Trophoblast cell (in vitro differentiated cells and primary cell): ENCODE measurements around the gene THOC6.
"Not testable (repeated sequence)": the region's sequence is repeated elsewhere in the genome, so short reads cannot be mapped to it uniquely, and the experiment has no call there.

ENCODE experiments used
- DNase-seq, 2 donors: peaks; one replicate each; pipeline ENCODE4 v3.0.0-alpha.2; 2016
- H2AFZ ChIP-seq: 2 replicates; pipeline ENCODE4 v1.6.1; 2013; ENCODE audit warnings: low read length, moderate library complexity, mild to moderate bottlenecking; ENCODE audit not compliant: insufficient read depth, poor library complexity
- H2AK5ac ChIP-seq: 2 replicates; pipeline ENCODE4 v1.6.1; 2013; ENCODE audit warnings: mild to moderate bottlenecking, low read length
- H2BK120ac ChIP-seq: 2 replicates; pipeline ENCODE4 v1.6.1; 2013; ENCODE audit warnings: low read length, mild to moderate bottlenecking, moderate library complexity; ENCODE audit not compliant: insufficient read depth, poor library complexity
- H2BK12ac ChIP-seq: 2 replicates; pipeline ENCODE4 v1.6.1; 2013; ENCODE audit warnings: mild to moderate bottlenecking, low read length, moderate library complexity
- H2BK5ac ChIP-seq: 2 replicates; pipeline ENCODE4 v1.6.1; 2013; ENCODE audit warnings: low read length, low read depth, moderate library complexity, mild to moderate bottlenecking; ENCODE audit not compliant: poor library complexity
- H3K14ac ChIP-seq: 2 replicates; pipeline ENCODE4 v1.6.1; 2013; ENCODE audit warnings: mild to moderate bottlenecking, low read length
- H3K18ac ChIP-seq: 2 replicates; pipeline ENCODE4 v1.6.1; 2013; ENCODE audit warnings: mild to moderate bottlenecking, low read length
- H3K23ac ChIP-seq: 2 replicates; pipeline ENCODE4 v1.6.1; 2013; ENCODE audit warnings: low read length
- H3K27ac ChIP-seq: 2 replicates; pipeline ENCODE4 v1.5.1; 2013; ENCODE audit warnings: low read depth, mild to moderate bottlenecking, inconsistent platforms, low read length, moderate library complexity
- H3K27me3 ChIP-seq: 2 replicates; pipeline ENCODE4 v1.6.1; 2013; ENCODE audit warnings: inconsistent platforms, mild to moderate bottlenecking, low read length, moderate library complexity; ENCODE audit not compliant: insufficient read depth
- H3K36me3 ChIP-seq, 2 experiments: 1 replicate in 1 of 2; 2 replicates in 1 of 2; pipeline ENCODE4 v1.6.1; 2013; ENCODE audit warnings: low read length in 2 of 2, mild to moderate bottlenecking in 2 of 2, moderate library complexity in 1 of 2; ENCODE audit not compliant: insufficient read depth in 2 of 2, control insufficient read depth in 1 of 2
- H3K4ac ChIP-seq: 2 replicates; pipeline ENCODE4 v1.6.1; 2013; ENCODE audit warnings: low read depth, mild to moderate bottlenecking, low read length, moderate library complexity
- H3K4me1 ChIP-seq, 2 experiments: 1 replicate in 1 of 2; 2 replicates in 1 of 2; pipeline ENCODE4 v1.6.1; 2013; ENCODE audit warnings: low read length in 2 of 2, mild to moderate bottlenecking in 2 of 2, moderate library complexity in 1 of 2; ENCODE audit not compliant: insufficient read depth in 2 of 2, control insufficient read depth in 1 of 2
- H3K4me2 ChIP-seq: 2 replicates; pipeline ENCODE4 v1.6.1; 2013; ENCODE audit warnings: inconsistent platforms, mild to moderate bottlenecking, low read length, moderate library complexity
- H3K4me3 ChIP-seq: 2 replicates; pipeline ENCODE4 v1.5.1; 2013; ENCODE audit warnings: mild to moderate bottlenecking, low read depth, low read length, inconsistent platforms
- H3K79me1 ChIP-seq: one replicate; pipeline ENCODE4 v1.6.1; 2013; ENCODE audit warnings: low read length
- H3K79me2 ChIP-seq: 2 replicates; pipeline ENCODE4 v1.6.1; 2013; ENCODE audit warnings: low read length, mild to moderate bottlenecking; ENCODE audit not compliant: control insufficient read depth, insufficient read depth, poor library complexity
- H3K9ac ChIP-seq: 2 replicates; pipeline ENCODE4 v1.6.1; 2013; ENCODE audit warnings: mild to moderate bottlenecking, low read length
- H3K9me3 ChIP-seq: 2 replicates; pipeline ENCODE4 v1.6.1; 2013; ENCODE audit warnings: low read depth, mild to moderate bottlenecking, control low read depth, inconsistent platforms, low read length; ENCODE audit not compliant: insufficient read depth
- H4K12ac ChIP-seq: 2 replicates; pipeline ENCODE4 v1.6.1; 2013; ENCODE audit warnings: low read depth, mild to moderate bottlenecking, low read length, moderate library complexity
- H4K8ac ChIP-seq: 2 replicates; pipeline ENCODE4 v1.6.1; 2013; ENCODE audit warnings: low read depth, mild to moderate bottlenecking, low read length, moderate library complexity
- H4K91ac ChIP-seq: one replicate; pipeline ENCODE4 v1.6.1; 2013; ENCODE audit warnings: low read depth, mild to moderate bottlenecking, low read length, moderate library complexity
- WGBS: extraction: QIAGEN DNeasy Blood & Tissue Kit; methylation state at CpG from one replicate; pipeline ENCODE4 v1.1.7; 2013; ENCODE audit warnings: missing lambda C conversion rate; ENCODE audit not compliant: insufficient read length, insufficient coverage; ENCODE audit errors: extremely low coverage; 5-methylcytosine and 5-hydroxymethylcytosine counted together

Gene THOC6

DNA sequence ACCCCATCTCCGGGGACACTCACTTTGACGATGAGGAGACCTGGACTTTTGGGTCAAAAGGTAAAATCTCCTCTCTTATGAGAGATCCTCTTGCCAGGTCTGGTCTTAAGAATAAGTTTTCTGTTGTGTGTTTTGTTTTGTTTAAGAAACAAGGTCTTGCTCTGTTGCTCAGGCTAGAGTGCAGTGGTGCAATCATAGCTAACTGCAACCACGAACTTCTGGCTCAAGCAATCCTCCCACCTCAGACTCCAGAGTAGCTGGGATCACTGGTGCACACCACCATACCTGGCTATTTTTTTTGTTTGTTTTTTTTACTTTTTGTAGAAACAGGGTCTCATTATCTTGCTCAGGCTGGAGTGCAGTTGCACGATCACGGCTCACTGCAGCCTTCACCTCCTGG lies 26.7 kb downstream of the THOC6 start:
- no peak overlapping the region for H4K91ac ChIP-seq
- no peaks in the 10 kb centered on the region for H3K79me1 ChIP-seq
- H3K4me2 ChIP-seq = no peak overlapping the region
- no peak for DNase-seq
- no peak overlapping the region for H3K14ac ChIP-seq
- H3K4ac ChIP-seq = no peak overlapping the region
- H2AK5ac ChIP-seq = no peak overlapping the region
- H3K9ac ChIP-seq = no peak overlapping the region
- H3K4me1 ChIP-seq = peaks cover 4 to 9% of the 10 kb centered on the region in 2 experiments
- H2BK5ac ChIP-seq = no peak overlapping the region
- H3K23ac ChIP-seq = no peak overlapping the region
- no peak overlapping the region for H3K27ac ChIP-seq
- no peaks in the 10 kb centered on the region for H3K9me3 ChIP-seq
- no peak overlapping the region for H3K4me3 ChIP-seq
- H2BK12ac ChIP-seq = no peak overlapping the region
- H3K18ac ChIP-seq = no peak overlapping the region
- no peak overlapping the region for H4K12ac ChIP-seq
- no peak overlapping the region for H2AFZ ChIP-seq
- H4K8ac ChIP-seq = no peak overlapping the region
- H3K27me3 ChIP-seq = peaks cover 26% of the 10 kb centered on the region
- WGBS = no CpG with 5 or more reads among the region's 5 CpGs
- no peaks in the 10 kb centered on the region for H3K79me2 ChIP-seq
- H2BK120ac ChIP-seq = no peak overlapping the region
- H3K36me3 ChIP-seq = peaks cover 2 to 7% of the 10 kb centered on the region in 2 experiments

- Histone ChIP-seq H2BK5ac (no peak overlapping the region), H3K27me3 (peaks cover 21% of the 10 kb centered on the region), H2BK12ac (no peak overlapping the region), H3K9me3 (no peaks in the 10 kb centered on the region), H3K9ac (no peak overlapping the region), H4K8ac (no peak overlapping the region), H2BK120ac (no peak overlapping the region), H3K4me3 (no peak overlapping the region), H4K91ac (no peak overlapping the region), H3K18ac (no peak overlapping the region), H3K14ac (no peak overlapping the region), H3K79me1 (no peaks in the 10 kb centered on the region), H3K36me3 (peaks cover 2 to 7% of the 10 kb centered on the region in 2 experiments), H2AFZ (no peak overlapping the region), H3K79me2 (no peaks in the 10 kb centered on the region), H3K4ac (no peak overlapping the region), H4K12ac (no peak overlapping the region), H3K4me2 (no peak overlapping the region), H3K27ac (no peak overlapping the region), H3K23ac (no peak overlapping the region), H2AK5ac (no peak overlapping the region), H3K4me1 (peaks cover 1 to 5% of the 10 kb centered on the region in 2 experiments)
- WGBS = 100% methylated on average over 2 of the region's 4 CpGs
- no peak for DNase-seq
These were observed 27.2 kb downstream of the THOC6 start for GRCh38 chr16:3051009-3051408.

GRCh38 chr16:3051494-3051893 lies 27.7 kb downstream of the THOC6 start:
- no peaks in the 10 kb centered on the region for H3K79me2 ChIP-seq
- no peak overlapping the region for H2AK5ac ChIP-seq
- no peaks in the 10 kb centered on the region for H3K9me3 ChIP-seq
- no peak overlapping the region for H4K91ac ChIP-seq
- no peak overlapping the region for H2BK120ac ChIP-seq
- peaks cover 0 to 1% of the 10 kb centered on the region in 2 experiments for H3K4me1 ChIP-seq
- no peak overlapping the region for H3K14ac ChIP-seq
- no peak overlapping the region for H2BK12ac ChIP-seq
- H2AFZ ChIP-seq = no peak overlapping the region
- H3K23ac ChIP-seq = no peak overlapping the region
- no peaks in the 10 kb centered on the region for H3K79me1 ChIP-seq
- no peak overlapping the region for H3K9ac ChIP-seq
- no peak overlapping the region for H2BK5ac ChIP-seq
- H3K36me3 ChIP-seq = peaks cover 2 to 7% of the 10 kb centered on the region in 2 experiments
- peaks cover 16% of the 10 kb centered on the region for H3K27me3 ChIP-seq
- no peak overlapping the region for H3K27ac ChIP-seq
- DNase-seq = no peak
- no peak overlapping the region for H3K18ac ChIP-seq
- no peak overlapping the region for H3K4me3 ChIP-seq
- no CpG with 5 or more reads among the region's 9 CpGs for WGBS
- no peak overlapping the region for H4K8ac ChIP-seq
- H4K12ac ChIP-seq = no peak overlapping the region
- H3K4me2 ChIP-seq = no peak overlapping the region
- H3K4ac ChIP-seq = no peak overlapping the region

GRCh38 chr16:3052571-3053329 lies 28.9 kb downstream of the THOC6 start:
- DNase-seq, H3K27me3 ChIP-seq, H2BK12ac ChIP-seq, H3K9ac ChIP-seq, H3K4me3 ChIP-seq, H4K91ac ChIP-seq, H4K8ac ChIP-seq, H3K4ac ChIP-seq, H2AK5ac ChIP-seq, H3K23ac ChIP-seq, H3K14ac ChIP-seq, H3K36me3 ChIP-seq, H2BK5ac ChIP-seq, H3K79me2 ChIP-seq, H3K4me1 ChIP-seq, H3K79me1 ChIP-seq, H3K4me2 ChIP-seq, H3K27ac ChIP-seq, H2BK120ac ChIP-seq, H3K9me3 ChIP-seq, H3K18ac ChIP-seq, H4K12ac ChIP-seq, H2AFZ ChIP-seq: not testable (repeated sequence)
- WGBS = no CpG with 5 or more reads among the region's 12 CpGs
